Activated naive CD4-positive, alpha-beta T cell treated with anti-CD3 and anti-CD28 coated beads, Interleukin-2, amount 50 U/mL, for 16 hours (primary cell): ENCODE results near the gene GPR32.
"Not testable (repeated sequence)": the region's sequence is repeated elsewhere in the genome, so short reads cannot be mapped to it uniquely, and the experiment has no call there.

ENCODE experiments used
- DNase-seq: peaks from one replicate; pipeline ENCODE4 v3.0.0-alpha.2; 2020

GPR32 gene, protein sequence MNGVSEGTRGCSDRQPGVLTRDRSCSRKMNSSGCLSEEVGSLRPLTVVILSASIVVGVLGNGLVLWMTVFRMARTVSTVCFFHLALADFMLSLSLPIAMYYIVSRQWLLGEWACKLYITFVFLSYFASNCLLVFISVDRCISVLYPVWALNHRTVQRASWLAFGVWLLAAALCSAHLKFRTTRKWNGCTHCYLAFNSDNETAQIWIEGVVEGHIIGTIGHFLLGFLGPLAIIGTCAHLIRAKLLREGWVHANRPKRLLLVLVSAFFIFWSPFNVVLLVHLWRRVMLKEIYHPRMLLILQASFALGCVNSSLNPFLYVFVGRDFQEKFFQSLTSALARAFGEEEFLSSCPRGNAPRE

DNA sequence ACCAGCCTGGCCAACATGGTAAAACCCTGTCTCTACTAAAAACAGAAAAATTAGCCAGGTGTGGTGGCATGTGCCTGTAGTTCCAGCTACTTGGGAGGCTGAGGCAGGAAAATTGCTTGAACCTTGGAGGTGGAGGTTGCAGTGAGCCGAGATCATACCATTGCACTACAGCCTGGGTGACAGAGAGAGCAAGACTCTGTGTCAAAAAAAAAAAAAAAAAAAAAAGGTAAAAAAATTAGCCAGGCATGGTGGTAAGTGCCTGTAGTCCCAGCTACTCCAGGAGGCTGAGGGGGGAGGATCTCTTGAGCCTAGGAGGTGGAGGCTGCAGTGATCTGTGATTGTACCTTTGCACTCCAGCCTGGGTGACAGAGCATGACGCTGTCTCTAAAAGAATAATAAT lies at the start of gene GPR32:
Gene GPR32 (plus strand): TSS at position 301 of the 400 bp plus-strand sequence. CDS start 137 bp downstream, outside the sequence.
- not testable (repeated sequence) for DNase-seq

DNA sequence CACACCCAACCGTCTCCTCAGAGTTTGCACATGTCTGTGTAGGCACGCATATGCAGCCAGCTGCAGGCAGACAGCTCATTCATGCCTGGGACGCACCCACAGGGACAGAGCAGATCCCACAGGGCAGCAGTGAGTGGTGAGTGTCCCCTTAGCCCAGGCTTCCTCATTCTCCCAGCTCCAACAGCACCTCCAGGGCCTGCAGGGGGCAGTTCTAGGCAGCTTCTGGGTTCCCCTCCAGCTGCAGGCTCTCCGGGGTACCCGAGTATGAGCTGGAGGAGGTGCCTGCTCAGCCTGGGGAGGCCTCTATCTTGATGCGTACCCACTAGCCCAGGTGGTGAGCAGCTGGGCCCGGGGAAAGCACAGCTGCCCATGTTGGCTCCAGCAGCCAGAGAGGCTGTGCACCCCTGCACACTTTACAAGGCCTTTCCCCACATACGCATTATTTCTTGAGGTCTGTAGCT lies 49.3 kb upstream of the GPR32 start:
- no peak for DNase-seq

DNA sequence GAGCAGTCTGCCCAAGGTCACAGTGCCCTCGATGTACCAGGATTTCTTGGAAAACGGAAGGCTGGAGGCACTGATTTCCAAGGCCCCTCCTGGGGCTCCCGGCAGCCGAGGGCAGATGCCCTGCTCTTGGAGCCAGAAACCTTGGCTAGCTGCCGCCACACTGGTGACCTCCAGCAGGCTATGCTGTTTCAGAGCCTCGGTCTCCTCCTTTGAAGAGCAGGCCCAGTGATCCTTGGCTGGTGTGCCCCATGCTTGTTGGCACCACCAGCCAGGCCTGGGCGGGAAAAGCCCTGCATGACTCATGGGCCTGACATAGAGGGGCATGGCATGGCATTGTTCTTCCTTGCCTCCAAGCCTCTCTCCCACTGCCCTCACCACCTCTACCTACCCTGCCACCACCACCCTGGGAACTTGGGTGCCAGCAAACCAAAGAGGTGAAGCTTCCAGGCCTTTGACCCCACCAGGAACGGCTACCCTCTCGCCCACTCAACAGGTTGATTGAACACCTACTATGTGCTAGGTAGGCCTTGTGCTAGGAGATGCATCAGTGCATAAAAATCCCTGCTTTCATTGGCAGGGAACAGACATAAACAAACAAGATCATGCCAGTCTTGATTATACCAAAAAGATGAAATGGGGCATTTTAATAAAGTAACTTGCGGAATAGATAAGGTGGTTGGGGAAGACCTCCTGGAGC lies 48.7 kb upstream of the GPR32 start:
- DNase-seq: no peak

DNA sequence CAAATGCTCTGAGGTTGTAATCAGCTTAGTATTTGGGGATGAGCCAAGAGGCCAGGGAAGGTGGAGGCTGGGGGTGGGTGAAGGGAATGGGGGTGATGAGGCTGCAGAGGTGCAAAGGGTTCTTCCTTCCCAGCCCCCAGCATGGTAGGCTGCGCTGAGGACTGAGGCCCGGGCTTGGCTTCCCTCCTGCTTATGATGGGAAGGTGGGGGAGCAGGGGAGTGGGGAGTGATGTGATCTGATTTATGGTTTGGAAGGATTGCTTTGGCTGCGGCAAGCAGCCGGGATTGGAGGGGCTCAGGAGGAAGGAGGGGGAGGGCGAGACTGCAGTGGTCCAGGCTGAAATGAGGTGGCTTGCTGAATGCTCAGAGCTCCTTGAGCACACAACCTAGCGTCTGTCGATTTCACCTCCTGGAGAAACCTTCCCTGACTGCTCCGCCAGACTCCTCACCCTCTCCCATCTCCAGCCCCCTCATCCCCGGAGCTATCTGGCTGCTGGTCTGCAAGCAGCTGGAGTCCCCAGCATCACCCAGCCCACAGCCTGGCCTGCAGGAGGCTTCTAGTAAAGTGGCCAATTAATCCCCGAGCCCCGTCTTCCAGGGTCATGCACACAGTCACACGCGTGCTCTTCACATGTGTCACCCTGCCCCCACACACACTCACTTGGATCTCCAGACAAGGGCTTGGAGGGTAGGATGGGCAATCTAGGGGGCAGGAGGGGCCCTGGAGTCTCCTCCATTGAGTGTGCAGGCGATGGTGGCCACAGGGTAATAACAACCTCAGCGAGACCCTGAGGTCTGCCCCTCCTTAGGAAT lies 47.9 kb upstream of the GPR32 start:
- no peak for DNase-seq

DNA sequence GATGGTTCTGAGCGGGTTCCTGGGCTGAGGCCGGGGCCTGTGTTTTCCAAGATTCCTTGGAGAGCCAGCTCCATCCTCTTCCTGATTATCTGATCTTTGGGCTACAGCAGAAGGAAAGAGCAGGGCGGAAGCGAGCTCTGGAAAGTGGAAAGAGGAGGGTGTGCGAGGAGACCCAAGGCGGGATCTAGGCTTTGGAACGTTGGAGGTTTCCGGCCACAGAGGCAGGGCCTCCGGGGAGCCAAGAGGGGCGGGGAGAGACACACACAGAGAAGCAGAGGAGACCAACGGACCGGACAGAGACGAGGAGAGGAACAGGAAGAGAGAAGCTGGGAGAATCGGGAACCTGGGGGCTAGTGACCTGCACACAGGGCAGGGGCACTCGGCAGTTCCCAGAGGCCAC lies 47.2 kb upstream of the GPR32 start, which contains the start of gene CLEC11A:
Gene CLEC11A (plus strand): TSS at position 296 of the 400 bp plus-strand sequence. CDS start 162 bp downstream, outside the sequence.
- no peak for DNase-seq

DNA sequence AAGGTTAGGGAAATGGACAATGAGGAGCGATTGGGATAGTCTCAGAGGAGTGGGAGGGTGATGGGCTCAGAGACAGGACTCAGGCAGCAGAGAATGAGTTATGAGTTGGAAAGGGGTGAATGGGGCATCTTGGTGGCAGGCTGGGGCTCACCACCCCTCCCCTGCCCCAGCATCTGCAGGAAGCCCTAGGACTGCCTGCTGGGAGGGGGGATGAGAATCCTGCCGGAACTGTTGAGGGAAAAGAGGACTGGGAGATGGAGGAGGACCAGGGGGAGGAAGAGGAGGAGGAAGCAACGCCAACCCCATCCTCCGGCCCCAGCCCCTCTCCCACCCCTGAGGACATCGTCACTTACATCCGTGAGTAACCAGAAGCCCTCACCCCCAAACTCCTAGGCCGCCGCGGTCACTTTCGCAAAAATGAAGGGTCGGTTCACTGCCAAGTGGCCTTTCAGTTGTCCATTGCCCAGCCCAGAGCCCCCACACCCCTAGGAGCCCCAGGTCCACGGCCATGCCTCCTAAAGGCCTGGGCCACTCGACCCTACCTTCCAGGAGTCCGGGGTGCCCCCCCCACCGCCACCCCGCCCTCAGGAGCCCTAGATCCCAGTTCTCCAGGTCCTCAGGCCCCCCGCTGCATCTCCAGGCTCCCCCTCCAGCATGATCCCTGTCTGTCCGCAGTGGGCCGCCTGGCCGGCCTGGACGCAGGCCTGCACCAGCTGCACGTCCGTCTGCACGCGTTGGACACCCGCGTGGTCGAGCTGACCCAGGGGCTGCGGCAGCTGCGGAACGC lies 46.3 kb upstream of the GPR32 start:
- no peak for DNase-seq

DNA sequence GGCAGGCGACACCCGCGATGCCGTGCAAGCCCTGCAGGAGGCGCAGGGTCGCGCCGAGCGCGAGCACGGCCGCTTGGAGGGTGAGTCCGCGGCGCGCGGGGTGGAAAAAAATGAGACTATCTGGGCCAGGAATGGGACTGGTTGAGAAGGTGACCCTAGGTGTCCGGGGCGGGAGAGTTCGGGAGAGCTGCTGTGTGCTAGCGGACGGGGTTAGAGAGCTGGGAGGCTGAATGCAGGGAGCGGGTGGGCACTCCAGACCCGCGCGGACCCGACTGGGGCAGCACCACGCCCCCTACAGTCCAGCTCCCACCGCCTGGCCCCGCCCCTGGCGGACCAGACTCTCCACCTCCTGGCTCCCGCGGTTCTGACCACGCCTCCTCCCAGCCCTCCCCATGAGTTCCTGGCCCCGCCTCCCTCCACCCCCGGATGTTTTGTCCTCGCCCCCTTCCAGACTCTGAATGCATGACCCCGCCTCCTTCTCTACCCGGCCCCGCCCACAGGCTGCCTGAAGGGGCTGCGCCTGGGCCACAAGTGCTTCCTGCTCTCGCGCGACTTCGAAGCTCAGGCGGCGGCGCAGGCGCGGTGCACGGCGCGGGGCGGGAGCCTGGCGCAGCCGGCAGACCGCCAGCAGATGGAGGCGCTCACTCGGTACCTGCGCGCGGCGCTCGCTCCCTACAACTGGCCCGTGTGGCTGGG lies 45.6 kb upstream of the GPR32 start:
- peak; percentile 93 for DNase-seq

DNA sequence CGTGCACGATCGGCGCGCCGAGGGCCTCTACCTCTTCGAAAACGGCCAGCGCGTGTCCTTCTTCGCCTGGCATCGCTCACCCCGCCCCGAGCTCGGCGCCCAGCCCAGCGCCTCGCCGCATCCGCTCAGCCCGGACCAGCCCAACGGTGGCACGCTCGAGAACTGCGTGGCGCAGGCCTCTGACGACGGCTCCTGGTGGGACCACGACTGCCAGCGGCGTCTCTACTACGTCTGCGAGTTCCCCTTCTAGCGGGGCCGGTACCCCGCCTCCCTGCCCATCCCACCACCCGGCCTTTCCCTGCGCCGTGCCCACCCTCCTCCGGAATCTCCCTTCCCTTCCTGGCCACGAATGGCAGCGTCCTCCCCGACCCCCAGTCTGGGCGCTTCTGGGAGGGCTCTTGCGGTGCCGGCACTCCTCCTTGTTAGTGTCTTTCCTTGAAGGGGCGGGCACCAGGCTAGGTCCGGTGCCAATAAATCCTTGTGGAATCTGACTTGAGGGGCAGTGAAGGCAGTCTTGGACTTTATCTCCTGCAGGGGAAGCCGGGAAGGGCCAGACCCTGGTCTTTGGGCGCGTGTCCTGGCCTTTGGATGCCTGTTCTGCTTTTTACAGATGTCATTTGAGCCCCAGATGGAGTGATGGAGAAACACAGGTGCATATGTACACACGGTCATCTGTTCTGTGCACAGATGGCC lies 44.9 kb upstream of the GPR32 start:
- DNase-seq: no peak

DNA sequence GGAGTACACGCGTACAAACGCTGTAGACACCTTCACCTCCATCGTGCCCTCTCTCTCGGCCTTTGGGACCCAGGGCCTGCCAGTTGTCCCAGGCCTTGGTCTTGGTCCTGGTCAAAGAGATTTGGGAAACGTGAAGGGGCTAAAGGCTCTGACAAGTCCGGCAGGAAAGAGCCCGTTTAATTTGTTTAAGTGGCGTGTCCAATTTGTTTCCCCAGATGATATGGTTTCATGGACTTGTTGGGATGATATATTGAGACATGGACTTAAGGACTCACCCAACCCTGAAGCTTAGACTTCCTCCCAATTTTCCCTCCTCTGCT lies 44.4 kb upstream of the GPR32 start:
- no peak for DNase-seq

DNA sequence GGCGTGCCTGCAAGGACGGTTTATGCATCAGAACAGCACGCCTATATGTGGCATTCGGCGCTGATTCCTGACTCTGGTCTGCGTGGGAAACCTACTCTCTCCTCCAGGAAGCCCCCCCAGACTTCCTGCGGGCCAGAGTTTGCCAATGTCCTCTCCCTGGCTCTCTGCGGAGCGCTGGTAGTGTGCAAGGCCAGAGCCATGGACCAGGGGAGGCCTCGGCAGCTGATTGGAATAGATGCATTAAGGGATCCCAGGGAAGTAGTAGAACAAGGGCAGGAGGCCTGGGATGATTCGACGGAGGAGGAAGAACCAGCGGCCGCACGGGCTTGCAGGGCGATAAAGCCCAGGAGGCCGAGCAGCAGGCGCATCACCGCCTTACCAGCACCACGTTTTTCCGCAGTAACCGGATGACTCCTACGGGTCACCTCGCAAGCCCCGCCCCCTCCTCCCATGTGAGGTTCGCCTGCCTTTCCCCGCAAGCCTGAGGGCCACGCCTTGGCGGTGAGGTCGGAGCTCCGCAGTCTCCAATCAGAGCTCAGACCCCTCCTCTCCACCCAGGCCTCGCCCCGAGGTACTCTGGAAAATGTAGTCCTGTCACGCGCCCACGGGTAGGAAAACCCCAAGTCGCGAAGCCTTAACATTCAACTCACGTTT lies 42.1 kb upstream of the GPR32 start:
- peak; percentile 83 for DNase-seq

DNA sequence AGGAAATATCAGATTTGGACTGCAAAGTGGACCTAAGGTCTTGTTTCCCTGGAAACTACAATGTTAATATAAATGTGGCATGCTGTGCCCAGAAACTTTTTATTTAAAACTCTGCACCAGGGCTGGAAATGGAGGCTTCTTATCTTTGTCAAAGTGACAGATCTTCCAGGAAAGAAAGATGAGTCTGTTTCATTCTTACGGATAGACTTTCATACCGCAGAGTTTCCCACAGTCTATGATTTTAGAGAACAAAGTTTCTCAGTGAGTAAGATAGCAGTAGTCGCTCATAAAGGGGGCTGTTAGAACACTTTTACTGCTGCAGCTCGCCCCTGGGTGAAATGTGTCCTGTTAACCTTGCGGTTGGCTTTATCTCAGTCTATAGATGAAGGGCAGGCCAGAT lies 40.4 kb upstream of the GPR32 start:
- DNase-seq: no peak

DNA sequence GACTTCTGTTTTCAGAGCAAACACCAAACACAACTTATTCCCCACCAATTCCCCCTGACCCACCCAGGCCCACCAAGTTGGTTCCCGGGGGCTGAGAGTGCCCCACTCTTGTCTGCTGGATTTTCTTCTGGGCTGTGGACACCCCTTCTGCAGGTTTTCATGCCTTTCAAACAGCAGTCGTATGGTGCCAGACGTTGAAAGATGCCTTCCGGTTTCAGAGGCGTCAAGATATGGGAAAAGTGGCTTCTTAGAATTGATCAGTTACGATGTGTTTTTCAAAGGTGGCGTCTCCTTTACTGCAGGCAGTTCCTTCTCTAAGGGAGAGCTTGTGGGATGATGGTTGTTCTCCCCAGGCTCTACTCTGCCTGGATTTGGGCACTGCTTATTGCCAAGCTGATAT lies 34.4 kb upstream of the GPR32 start:
- DNase-seq: no peak

DNA sequence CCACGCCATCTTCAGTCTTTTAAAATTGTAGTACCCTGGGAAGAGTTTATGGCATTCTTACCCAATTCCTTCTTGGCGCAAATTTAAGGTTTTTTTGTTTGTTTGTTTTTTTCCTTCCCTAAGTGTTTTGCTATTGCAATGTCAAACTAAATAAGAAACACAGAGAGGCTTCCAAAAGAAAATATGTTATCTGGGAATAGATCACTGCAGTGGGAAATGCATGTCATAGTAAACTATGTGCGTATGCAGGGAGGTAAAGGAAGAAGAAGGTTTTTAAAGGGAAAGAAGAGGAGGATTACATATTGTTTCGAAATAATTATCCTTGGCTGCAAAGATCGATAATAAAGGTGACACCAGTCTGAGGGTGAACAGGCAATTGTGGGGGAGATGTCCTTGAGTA lies 33.9 kb upstream of the GPR32 start:
- no peak for DNase-seq

DNA sequence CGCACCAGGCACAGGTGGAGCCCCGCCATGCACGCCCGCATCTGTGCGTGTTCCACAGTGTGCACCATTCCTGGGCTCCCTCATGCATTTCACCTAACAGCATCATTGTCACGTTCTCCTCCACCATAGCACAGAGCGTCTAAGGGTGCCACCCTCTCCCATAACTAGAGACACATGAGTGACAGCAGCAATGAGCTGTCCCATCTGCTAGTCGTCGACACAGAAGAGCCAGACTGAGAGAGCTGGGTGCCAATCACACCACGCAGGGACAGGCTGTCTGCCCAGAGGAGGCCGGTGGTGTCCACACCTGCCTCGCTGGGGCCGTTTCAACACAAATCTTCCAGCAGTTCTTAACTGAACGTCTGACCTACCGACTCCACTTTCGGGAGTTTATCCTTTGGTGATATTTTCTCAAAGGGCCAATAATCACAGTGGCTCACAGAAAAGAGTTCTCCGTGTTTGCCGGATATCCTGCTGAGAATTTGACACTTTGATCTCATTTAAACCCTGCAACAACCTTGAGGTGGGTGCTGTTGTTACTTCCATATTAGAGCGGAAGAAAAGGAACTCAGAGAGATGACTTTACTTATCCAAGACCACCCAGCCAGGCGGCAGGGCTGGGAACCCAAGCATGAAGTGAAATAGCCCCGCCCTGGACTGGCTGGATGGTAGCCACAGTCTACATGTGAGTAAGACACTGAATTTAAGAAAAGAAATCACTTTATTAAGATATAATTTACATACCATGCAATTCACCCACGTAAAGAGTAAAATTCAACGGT lies 30.9 kb upstream of the GPR32 start:
- no peak for DNase-seq

DNA sequence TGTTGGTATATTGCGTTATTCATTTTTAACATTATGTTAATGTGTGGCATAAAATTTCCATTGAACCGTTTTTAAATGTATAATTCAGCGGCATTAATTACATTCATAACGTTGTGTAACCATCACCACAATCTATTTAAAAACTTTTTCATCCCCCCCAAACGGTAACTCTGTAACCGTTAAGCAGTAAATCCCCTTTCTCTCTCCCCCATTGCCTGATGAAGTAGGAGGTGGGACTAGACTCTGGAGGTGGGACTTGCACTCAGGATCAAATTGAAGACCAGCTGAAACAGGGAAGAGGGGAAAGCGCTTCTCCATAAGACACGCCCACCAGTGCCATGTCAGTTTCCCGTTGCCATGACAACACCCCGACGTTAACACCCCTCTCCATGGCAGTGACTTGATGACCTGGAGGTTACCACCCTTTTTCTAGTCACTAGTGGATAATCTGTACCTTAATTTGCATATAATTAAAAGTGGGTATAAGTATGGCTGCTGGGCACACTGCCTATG lies 30.3 kb upstream of the GPR32 start:
- DNase-seq: no peak

DNA sequence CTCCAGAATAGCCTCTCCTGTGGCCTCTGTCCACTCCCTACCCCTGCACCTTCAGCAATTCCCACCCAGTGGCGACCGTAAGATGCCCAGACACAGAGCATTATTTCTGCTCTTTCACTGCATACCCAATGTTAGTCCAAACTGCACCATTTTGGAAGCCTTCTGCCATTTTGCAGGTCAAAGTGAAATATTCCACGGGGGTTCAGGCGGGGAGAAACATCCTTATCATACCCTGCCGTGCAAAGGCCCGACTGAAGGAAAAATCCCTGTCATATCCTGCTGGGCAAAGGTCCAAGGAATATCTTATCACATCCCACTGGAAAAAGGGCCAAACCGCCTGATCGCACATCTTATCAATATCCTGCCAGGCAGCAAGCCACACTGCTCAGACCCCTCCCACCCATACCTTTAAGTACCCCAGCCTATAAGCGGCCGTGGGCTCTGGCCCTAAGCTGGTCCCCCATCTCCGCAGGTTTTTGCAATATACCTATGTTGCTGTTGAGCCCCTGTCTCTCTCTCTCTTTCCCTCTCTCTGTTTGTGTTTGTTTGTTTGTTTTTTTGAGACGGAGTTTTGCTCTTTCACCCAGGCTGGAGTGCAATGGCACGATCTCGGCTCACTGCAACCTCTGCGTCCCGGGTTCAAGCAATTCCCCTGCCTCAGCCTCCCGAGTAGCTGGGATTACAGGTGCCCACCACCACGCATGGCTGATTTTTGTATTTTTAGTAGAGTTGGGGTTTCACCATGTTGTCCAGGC lies 28.9 kb upstream of the GPR32 start:
- no peak for DNase-seq

DNA sequence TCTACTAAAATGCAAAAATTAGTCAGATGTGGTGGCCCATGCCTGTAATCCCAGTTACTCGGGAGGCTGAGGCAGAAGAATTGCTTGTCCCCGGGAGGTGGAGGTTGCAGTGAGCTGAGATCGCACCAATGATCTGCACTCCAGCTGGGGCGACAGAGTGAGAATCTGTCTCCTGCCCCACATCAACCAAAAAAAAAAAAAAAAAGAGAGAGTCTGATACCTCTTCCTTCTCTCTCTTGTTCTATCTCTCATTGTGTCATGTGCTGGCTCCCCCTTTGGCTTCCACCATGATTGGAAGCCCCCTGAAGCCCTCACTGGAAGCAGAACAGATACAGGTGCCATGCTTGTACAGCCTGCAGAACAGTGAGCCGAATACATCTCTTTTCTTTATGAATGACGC lies 26.7 kb upstream of the GPR32 start:
- no peak for DNase-seq

DNA sequence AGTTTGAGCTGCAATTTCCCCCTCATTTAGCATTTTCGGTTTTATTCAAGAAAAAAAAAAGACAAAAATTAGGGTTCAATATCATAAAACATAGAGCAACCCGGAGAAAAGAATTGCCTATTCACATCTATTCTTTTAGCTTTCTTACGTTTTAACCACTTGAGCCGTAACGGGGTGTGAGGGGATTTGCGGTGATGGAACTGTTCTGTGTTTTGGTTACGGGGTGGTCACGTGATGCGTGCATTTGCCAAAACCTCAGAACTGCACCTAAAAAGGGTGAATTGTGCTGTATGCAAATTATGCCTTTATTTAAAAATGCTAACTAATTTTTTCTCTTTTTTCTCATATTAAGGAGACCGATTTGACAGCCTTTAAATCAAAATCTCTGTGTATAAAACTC lies 25.0 kb upstream of the GPR32 start:
- DNase-seq: no peak

DNA sequence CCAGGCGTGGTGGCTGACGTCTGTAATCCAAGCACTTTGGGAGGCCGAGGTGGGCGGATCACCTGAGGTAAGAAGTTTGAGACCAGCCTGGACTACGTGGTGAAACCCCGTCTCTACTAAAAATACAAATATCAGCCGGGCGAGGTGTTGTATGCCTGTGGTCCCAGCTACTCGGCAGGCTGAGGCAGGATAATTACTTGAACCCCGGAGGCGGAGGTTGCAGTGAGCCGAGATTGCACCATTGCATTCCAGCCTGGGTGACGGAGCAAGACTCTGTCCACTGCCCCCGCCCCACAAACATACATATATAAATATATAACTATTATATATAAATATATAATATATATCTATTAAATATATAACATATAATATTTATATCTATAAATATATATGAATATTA lies 23.1 kb upstream of the GPR32 start:
- DNase-seq: not testable (repeated sequence)
